ENCODE data around the gene SOS2.
A peak's percentile ranks its signal among the peaks of the same experiment; 100 is the strongest.

SOS2 gene

DNA sequence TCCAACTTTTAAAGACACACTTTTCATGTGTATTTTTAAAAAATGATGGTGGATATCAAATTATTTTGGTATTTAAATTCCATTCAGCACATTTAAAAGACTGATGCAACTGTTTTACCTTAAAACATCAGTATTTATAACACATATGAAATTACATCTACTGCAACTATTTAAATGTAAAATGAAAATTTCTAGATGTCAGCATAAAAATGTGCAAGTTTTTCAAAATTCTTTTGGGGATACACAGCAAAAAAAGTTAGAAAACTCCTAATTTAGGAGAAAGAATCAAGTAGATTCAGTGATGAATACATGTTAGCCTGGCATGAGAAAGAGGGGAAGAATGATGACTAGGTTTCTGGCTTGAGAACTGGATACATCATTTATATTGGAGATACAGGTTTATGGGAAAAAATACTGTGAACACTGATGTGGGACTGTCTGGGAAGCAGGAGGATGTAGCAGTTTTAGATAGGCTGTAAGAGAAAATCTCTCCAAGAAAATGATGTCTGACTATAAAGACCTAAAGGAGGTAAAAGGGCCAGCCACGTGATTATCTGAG is 9.2 kb downstream of the SOS2 start:
- TF ChIP-seq CTCF (IDR thresholded peaks at IDR 0.05; ENCODE audit: low read depth, low read length) = no peak

GRCh38 chr14:50218501-50218900 is 12.9 kb downstream of the SOS2 start:
- TF ChIP-seq CTCF (IDR thresholded peaks at IDR 0.05; ENCODE audit: low read depth, low read length) = no peak
- no peak for DNase-seq (ENCODE audit: low read depth in 2 of 2)
- no peak overlapping the region for H3K4me3 ChIP-seq (replicated peaks in 1 of 2; ENCODE audit: low read depth in 2 of 2, low read length in 2 of 2)

More for the DNA sequence above, 9.2 kb downstream of the SOS2 start:
- H3K4me3 ChIP-seq (replicated peaks in 1 of 2; ENCODE audit: low read depth in 2 of 2, low read length in 2 of 2) = no peak overlapping the region
- peak in 1 of 2 donors; percentile 18 for DNase-seq (ENCODE audit: low read depth in 2 of 2)

GRCh38 chr14:50215416-50215815 is 16.0 kb downstream of the SOS2 start:
- H3K4me3 ChIP-seq (replicated peaks in 1 of 2; ENCODE audit: low read depth in 2 of 2, low read length in 2 of 2) = no peak overlapping the region
- no peak for TF ChIP-seq CTCF (IDR thresholded peaks at IDR 0.05; ENCODE audit: low read depth, low read length)
- DNase-seq (ENCODE audit: low read depth in 2 of 2) = no peak

GRCh38 chr14:50213795-50214194 is 17.6 kb downstream of the SOS2 start:
- no peak overlapping the region for H3K4me3 ChIP-seq (replicated peaks in 1 of 2; ENCODE audit: low read depth in 2 of 2, low read length in 2 of 2)
- DNase-seq (ENCODE audit: low read depth in 2 of 2) = no peak
- no peak for TF ChIP-seq CTCF (IDR thresholded peaks at IDR 0.05; ENCODE audit: low read depth, low read length)

DNA sequence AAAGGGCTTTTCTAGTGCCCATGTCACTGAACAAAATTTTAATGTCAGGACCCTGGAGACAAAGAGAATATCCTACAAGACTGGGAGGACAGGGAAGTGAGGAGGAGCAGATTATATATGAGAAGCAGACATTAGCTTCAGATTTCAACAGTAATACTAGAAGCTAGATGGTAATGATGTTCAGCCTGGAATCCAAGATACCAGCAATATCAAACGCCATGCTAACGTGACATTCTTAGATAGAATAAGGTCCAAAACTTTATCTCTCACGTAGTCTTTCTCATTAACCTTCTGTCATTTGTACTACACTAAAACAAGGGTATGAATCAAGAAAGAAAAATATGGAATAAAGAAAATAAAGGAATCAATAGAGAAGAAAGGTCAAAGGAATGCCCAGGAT is 18.7 kb downstream of the SOS2 start:
- TF ChIP-seq CTCF (IDR thresholded peaks at IDR 0.05; ENCODE audit: low read depth, low read length) = no peak
- no peak for DNase-seq (ENCODE audit: low read depth in 2 of 2)
- no peak overlapping the region for H3K4me3 ChIP-seq (replicated peaks in 1 of 2; ENCODE audit: low read depth in 2 of 2, low read length in 2 of 2)

DNA sequence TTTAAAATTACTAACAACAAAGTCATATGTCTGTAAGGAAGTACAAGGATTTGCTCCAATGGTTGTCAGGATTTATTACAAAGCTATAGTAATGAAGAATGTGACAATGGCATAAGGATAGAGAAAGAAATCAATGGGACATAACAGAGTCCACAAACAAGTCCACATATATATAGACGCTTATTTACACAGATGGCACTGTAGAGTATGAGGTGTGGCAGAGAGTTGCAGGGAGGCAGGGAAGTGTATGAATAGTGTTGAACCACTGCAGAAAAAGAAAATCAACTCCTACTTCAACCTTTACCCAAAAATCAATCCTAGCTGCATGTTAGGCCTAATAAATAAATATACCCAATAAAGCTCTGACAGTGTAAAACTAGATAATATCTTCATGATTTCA is 21.3 kb downstream of the SOS2 start:
- DNase-seq (ENCODE audit: low read depth in 2 of 2) = no peak
- TF ChIP-seq CTCF (IDR thresholded peaks at IDR 0.05; ENCODE audit: low read depth, low read length) = no peak
- H3K4me3 ChIP-seq (replicated peaks in 1 of 2; ENCODE audit: low read depth in 2 of 2, low read length in 2 of 2) = no peak overlapping the region

GRCh38 chr14:50198499-50198898 is 32.9 kb downstream of the SOS2 start:
- DNase-seq (ENCODE audit: low read depth in 2 of 2) = no peak
- H3K4me3 ChIP-seq (replicated peaks in 1 of 2; ENCODE audit: low read depth in 2 of 2, low read length in 2 of 2) = no peak overlapping the region
- TF ChIP-seq CTCF (IDR thresholded peaks at IDR 0.05; ENCODE audit: low read depth, low read length) = no peak

Measured in cardiac fibroblast (primary cell).